ENCODE results near the gene GJA4. TPM values are rescaled to one million over a fixed set of nuclear protein-coding genes. Genes with fewer than 3 reads are reported as not detected.

The GJA4 gene
- total RNA-seq, 1 experiment from 2014 or later: not detected

- no peak for ATAC-seq
- H3K4me3 ChIP-seq (replicated peaks in 1 of 2; ENCODE audit: low read depth in 1 of 2, low read length in 2 of 2): no peak overlapping the region
- DNase-seq (ENCODE audit: low read depth, low spot score): no peak
- ChIA-PET POLR2A (interaction anchor here (1.6 kb wide), 1 partner anchor 19 kb away, joined by 6 read pairs; the partner anchor contains the start of gene GJB3), CTCF (interaction anchor here (1.8 kb wide), 1 partner anchor 19 kb away, joined by 5 read pairs; no protein-coding TSS in a partner anchor), RAD21 (ENCODE audit: low non-redundant PET in 1 of 2, low total read pairs in 2 of 2, uncharacterized antibody in 2 of 2, unreplicated experiment in 2 of 2) (no interaction called here)
- TF ChIP-seq FOSL1 (IDR thresholded peaks at IDR 0.05; ENCODE audit: low read depth): no peak
- no peak for TF ChIP-seq CBX3 (IDR thresholded peaks at IDR 0.05; ENCODE audit: low read depth)
- TF ChIP-seq EZH2 (IDR thresholded peaks at IDR 0.05): no peak
- TF ChIP-seq CTCF (IDR thresholded peaks at IDR 0.05 in 2 of 3, conservative IDR thresholded peaks at IDR 0.05 in 1 of 3; ENCODE audit: borderline replicate concordance in 1 of 3, insufficient read depth in 1 of 3, low read depth in 2 of 3, low read length in 2 of 3): no peak
- TF ChIP-seq YY1 (IDR thresholded peaks at IDR 0.05; ENCODE audit: extremely low read depth, insufficient replicate concordance, low read depth, low read length): no peak
- TF ChIP-seq MAX (IDR thresholded peaks at IDR 0.05): no peak
- TF ChIP-seq REST (IDR thresholded peaks at IDR 0.05; ENCODE audit: low read depth): no peak
- no peak for TF ChIP-seq ZBTB33 (IDR thresholded peaks at IDR 0.05; ENCODE audit: extremely low read depth, insufficient replicate concordance, low read length)
- no peak for TF ChIP-seq ELF1 (IDR thresholded peaks at IDR 0.05; ENCODE audit: borderline replicate concordance, low read depth)
- no peak for TF ChIP-seq POLR2AphosphoS5 (IDR thresholded peaks at IDR 0.05; ENCODE audit: low read depth, low read length)
- TF ChIP-seq SRF (IDR thresholded peaks at IDR 0.05; ENCODE audit: low read depth): no peak
- TF ChIP-seq ZFX (IDR thresholded peaks at IDR 0.05): no peak
- no peak for TF ChIP-seq ATF3 (IDR thresholded peaks at IDR 0.05)
- TF ChIP-seq EGR1 (IDR thresholded peaks at IDR 0.05; ENCODE audit: low read depth): no peak
- no peak for TF ChIP-seq POLR2A (IDR thresholded peaks at IDR 0.05; ENCODE audit: borderline replicate concordance, extremely low read depth, insufficient read depth, insufficient read length)
- TF ChIP-seq RAD21 (IDR thresholded peaks at IDR 0.05; ENCODE audit: low read depth): no peak
- TF ChIP-seq SIN3A (IDR thresholded peaks at IDR 0.05; ENCODE audit: low read depth): no peak
- no peak for TF ChIP-seq EZH2phosphoT487 (IDR thresholded peaks at IDR 0.05; ENCODE audit: borderline replicate concordance)
- TF ChIP-seq TCF7L2 (IDR thresholded peaks at IDR 0.05; ENCODE audit: borderline replicate concordance, extremely low read depth, insufficient read depth, insufficient read length): no peak
- intact Hi-C loops (cut with micrococcal nuclease): loop anchor here (2.0 kb wide), 1 partner anchor 17 kb away; no protein-coding TSS in a partner anchor
- H3K4me1 ChIP-seq (ENCODE audit: control insufficient read depth in 1 of 2, insufficient read depth in 2 of 2, low read length in 2 of 2): peaks cover 43 to 61% of the 10 kb centered on the region in 2 experiments
- H2AFZ ChIP-seq (ENCODE audit: low read depth, low read length, poor library complexity, severe bottlenecking): no peak overlapping the region
- no peaks in the 10 kb centered on the region for H3K36me3 ChIP-seq (ENCODE audit: control insufficient read depth in 1 of 2, insufficient read depth in 2 of 2, low read length in 2 of 2)
- H3K4me2 ChIP-seq (ENCODE audit: low read length): peak overlapping the region; percentile 79
- H3K27me3 ChIP-seq (ENCODE audit: insufficient read depth, low read length): no peaks in the 10 kb centered on the region
- BruUV-seq (replicated peaks): no TSS peak
- H3K27ac ChIP-seq (ENCODE audit: low read depth, low read length): peak overlapping the region; percentile 87
- no peaks in the 10 kb centered on the region for H3K9me2 ChIP-seq (ENCODE audit: insufficient read depth)
- H3K9me3 ChIP-seq (ENCODE audit: control insufficient read depth in 1 of 2, insufficient read depth in 1 of 2, low read depth in 1 of 2, low read length in 2 of 2): no peaks in the 10 kb centered on the region
- peak overlapping the region; percentile 58 for H3K9ac ChIP-seq (ENCODE audit: low read length)
- H4K20me1 ChIP-seq (ENCODE audit: insufficient read depth): no peaks in the 10 kb centered on the region
- H3K79me2 ChIP-seq (ENCODE audit: insufficient read depth, low read length): no peaks in the 10 kb centered on the region
Measured at GRCh38 chr1:34761776-34762307, 31.0 kb upstream of the GJA4 start.
